Neural progenitor cell (in vitro differentiated cells): ENCODE measurements around the gene CNTRL.

Experiments
- CTCF ChIP-seq: fragments of 200-600 bp; sonication (generic); IDR thresholded peaks from 2 replicates; pipeline ENCODE4 v1.5.1; 2017; ENCODE audit warnings: antibody characterized with exemption, mild to moderate bottlenecking
- EZH2 ChIP-seq: fragments of 200-600 bp; sonication (generic); IDR thresholded peaks from 2 replicates; pipeline ENCODE4 v1.6.1; 2017; ENCODE audit warnings: antibody characterized with exemption, mild to moderate bottlenecking, moderate library complexity
- EZH2phosphoT487 ChIP-seq: fragments of 200-600 bp; sonication (generic); IDR thresholded peaks from 2 replicates; pipeline ENCODE4 v1.6.1; 2017; ENCODE audit warnings: antibody characterized with exemption

- TF ChIP-seq CTCF (no peak), EZH2phosphoT487 (no peak), EZH2 (no peak)
Observed at GRCh38 chr9:121122246-121123032, 47.7 kb downstream of the CNTRL start.
